GM23248 (cell line): ENCODE results near the gene FRAS1. TPM values are rescaled to one million over a fixed set of nuclear protein-coding genes. Genes with fewer than 3 reads are reported as not detected.

Experiments used
- DNase-seq: peaks from one replicate; pipeline ENCODE4 v3.0.0-alpha.2; 2015
- H2AFZ ChIP-seq: fragments of 200-600 bp; sonication (generic); 2 replicates; pipeline ENCODE4 v1.6.1; 2016; ENCODE audit warnings: antibody characterized with exemption
- H3F3A ChIP-seq: fragments of 200-600 bp; sonication (generic); 2 replicates; pipeline ENCODE4 v1.6.1; 2016; ENCODE audit warnings: mild to moderate bottlenecking, antibody characterized with exemption, mixed run types; ENCODE audit not compliant: insufficient read depth
- H3K27ac ChIP-seq: fragments of 200-600 bp; sonication (generic); 2 replicates; pipeline ENCODE4 v1.5.1; 2016; ENCODE audit warnings: mild to moderate bottlenecking
- H3K27me3 ChIP-seq: fragments of 200-600 bp; sonication (generic); replicated peaks from 2 replicates; pipeline ENCODE4 v1.6.1; 2016; ENCODE audit warnings: mild to moderate bottlenecking; ENCODE audit not compliant: insufficient read depth
- H3K36me3 ChIP-seq: fragments of 200-600 bp; sonication (generic); 2 replicates; pipeline ENCODE4 v1.6.1; 2016; ENCODE audit warnings: low read depth, mild to moderate bottlenecking
- H3K4me1 ChIP-seq: fragments of 200-600 bp; sonication (generic); 2 replicates; pipeline ENCODE4 v1.6.1; 2016; ENCODE audit warnings: mild to moderate bottlenecking; ENCODE audit not compliant: insufficient read depth
- H3K4me2 ChIP-seq: fragments of 200-600 bp; sonication (generic); one replicate; pipeline ENCODE4 v1.6.1; 2016; ENCODE audit warnings: mild to moderate bottlenecking; ENCODE audit not compliant: unreplicated experiment
- H3K4me3 ChIP-seq: fragments of 200-600 bp; sonication (generic); 2 replicates; pipeline ENCODE4 v1.5.1; 2016; ENCODE audit warnings: mild to moderate bottlenecking
- H3K79me2 ChIP-seq: fragments of 200-600 bp; sonication (generic); 2 replicates; pipeline ENCODE4 v1.6.1; 2016; ENCODE audit warnings: mild to moderate bottlenecking; ENCODE audit not compliant: insufficient read depth
- H3K9ac ChIP-seq: fragments of 200-600 bp; sonication (generic); 2 replicates; pipeline ENCODE4 v1.6.1; 2016; ENCODE audit warnings: mild to moderate bottlenecking
- H3K9me2 ChIP-seq: fragments of 200-600 bp; sonication (generic); 2 replicates; pipeline ENCODE4 v1.6.1; 2016; ENCODE audit warnings: mixed run types, mild to moderate bottlenecking, moderate library complexity; ENCODE audit not compliant: insufficient read depth
- H3K9me3 ChIP-seq: fragments of 200-600 bp; sonication (generic); one replicate; pipeline ENCODE4 v1.6.1; 2017; ENCODE audit warnings: low read depth
- H4K20me1 ChIP-seq: fragments of 200-600 bp; sonication (generic); 2 replicates; pipeline ENCODE4 v1.6.0; 2016; ENCODE audit not compliant: insufficient read depth
- EZH2 ChIP-seq: fragments of 200-600 bp; sonication (generic); IDR thresholded peaks from 2 replicates; pipeline ENCODE4 v1.6.1; 2018; ENCODE audit warnings: antibody characterized with exemption, mild to moderate bottlenecking; ENCODE audit not compliant: insufficient read depth, poor library complexity, severe bottlenecking
- EZH2phosphoT487 ChIP-seq: fragments of 200-600 bp; sonication (generic); IDR thresholded peaks from 2 replicates; pipeline ENCODE4 v1.6.1; 2018; ENCODE audit warnings: antibody characterized with exemption, moderate library complexity, mild to moderate bottlenecking, low read depth; ENCODE audit not compliant: insufficient read depth
- WGBS, 2 experiments: methylation state at CpG; one replicate each; pipeline ENCODE4 v1.1.6; 2015 to 2017; ENCODE audit warnings: low lambda C conversion rate in 2 of 2, low coverage in 1 of 2; ENCODE audit errors: missing lambda C conversion rate in 2 of 2; 5-methylcytosine and 5-hydroxymethylcytosine counted together
- in situ Hi-C: fragments of 300-500 bp; cut with MboI; formaldehyde crosslinking; loops from 2 replicates; pipeline ENCODE4 v1.15.0; 2020
- polyA plus RNA-seq: library from polyadenylated mRNA; unstranded; fragments of >200 nt; fragmentation: Nextera tagmentation; extraction: Ambion mirVana; gene quantifications from 2 replicates; pipeline ENCODE4 v1.2.1, GENCODE V29; 2016
- total RNA-seq: library from RNA; depleted of rRNA; stranded (reverse); fragments of >200 nt; shearing (Covaris generic); gene quantifications from 2 replicates; pipeline ENCODE4 v1.2.3, GENCODE V29; 2014

FRAS1 gene
- total and polyA plus RNA-seq, 2 experiments from 2014 or later = 6.5 to 19.8 TPM

DNA sequence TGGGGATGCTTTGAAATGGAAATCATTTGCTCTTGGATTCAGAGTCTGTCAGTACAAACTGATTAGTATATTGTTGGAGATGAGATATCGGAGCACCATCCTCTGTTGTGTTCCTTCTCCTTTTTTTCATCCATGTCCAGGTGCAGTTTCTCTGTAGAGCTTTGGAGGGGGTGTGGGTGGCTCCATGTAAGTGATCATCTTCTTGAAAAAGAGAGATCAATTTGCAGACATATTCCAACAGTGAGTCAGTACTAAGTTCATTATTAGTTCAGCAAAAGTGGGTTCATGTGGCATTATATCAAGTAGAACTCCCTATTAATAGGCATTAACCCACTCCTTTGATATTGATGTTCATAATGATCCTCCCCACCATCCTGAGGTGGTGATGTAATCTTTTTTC, 18.9 kb downstream of the FRAS1 start:
- Histone ChIP-seq H3K79me2 (no peaks in the 10 kb centered on the region), H3K4me3 (no peak overlapping the region), H3K9me2 (no peaks in the 10 kb centered on the region), H3K36me3 (no peaks in the 10 kb centered on the region), H3K4me1 (no peaks in the 10 kb centered on the region), H4K20me1 (no peaks in the 10 kb centered on the region), H3K27me3 (no peaks in the 10 kb centered on the region), H3K4me2 (no peak overlapping the region), H3K9ac (no peak overlapping the region), H3F3A (no peaks in the 10 kb centered on the region), H3K9me3 (no peaks in the 10 kb centered on the region), H3K27ac (no peak overlapping the region), H2AFZ (no peak overlapping the region)
- DNase-seq = no peak
- WGBS, 2 experiments = 80 to 92% methylated on average over 1 of the region's 1 CpG
- TF ChIP-seq EZH2 (no peak), EZH2phosphoT487 (no peak)
- in situ Hi-C loops = no loop called here

DNA sequence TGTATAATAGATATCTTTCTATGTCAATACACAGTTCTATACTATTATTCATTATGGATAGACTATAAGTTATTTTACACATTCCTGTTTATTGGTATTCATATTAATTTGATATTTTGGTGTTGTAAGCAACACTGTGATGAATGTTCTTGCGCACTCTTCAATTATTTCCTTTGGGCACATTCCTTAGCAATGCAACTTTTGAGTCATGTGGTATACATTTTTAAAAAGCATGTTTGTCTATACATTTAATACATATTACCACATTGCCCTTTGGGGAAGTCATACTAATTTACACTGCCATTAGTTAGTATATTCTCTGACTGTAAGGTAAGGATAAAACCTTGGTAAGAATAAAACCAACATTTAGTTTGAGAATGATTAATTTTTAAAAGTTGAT, 21.0 kb downstream of the FRAS1 start:
- H3K4me1 ChIP-seq = no peaks in the 10 kb centered on the region
- 91 to 93% methylated on average over 1 of the region's 1 CpG for WGBS, 2 experiments
- no peak for DNase-seq
- TF ChIP-seq EZH2 (no peak), EZH2phosphoT487 (no peak)
- no peaks in the 10 kb centered on the region for H4K20me1 ChIP-seq
- no peaks in the 10 kb centered on the region for H3F3A ChIP-seq
- H2AFZ ChIP-seq = no peak overlapping the region
- no peak overlapping the region for H3K9ac ChIP-seq
- no peaks in the 10 kb centered on the region for H3K36me3 ChIP-seq
- in situ Hi-C loops = no loop called here
- no peaks in the 10 kb centered on the region for H3K9me2 ChIP-seq
- H3K27ac ChIP-seq = no peak overlapping the region
- no peak overlapping the region for H3K4me3 ChIP-seq
- H3K9me3 ChIP-seq = no peaks in the 10 kb centered on the region
- no peak overlapping the region for H3K4me2 ChIP-seq
- H3K27me3 ChIP-seq = no peaks in the 10 kb centered on the region
- H3K79me2 ChIP-seq = no peaks in the 10 kb centered on the region

DNA sequence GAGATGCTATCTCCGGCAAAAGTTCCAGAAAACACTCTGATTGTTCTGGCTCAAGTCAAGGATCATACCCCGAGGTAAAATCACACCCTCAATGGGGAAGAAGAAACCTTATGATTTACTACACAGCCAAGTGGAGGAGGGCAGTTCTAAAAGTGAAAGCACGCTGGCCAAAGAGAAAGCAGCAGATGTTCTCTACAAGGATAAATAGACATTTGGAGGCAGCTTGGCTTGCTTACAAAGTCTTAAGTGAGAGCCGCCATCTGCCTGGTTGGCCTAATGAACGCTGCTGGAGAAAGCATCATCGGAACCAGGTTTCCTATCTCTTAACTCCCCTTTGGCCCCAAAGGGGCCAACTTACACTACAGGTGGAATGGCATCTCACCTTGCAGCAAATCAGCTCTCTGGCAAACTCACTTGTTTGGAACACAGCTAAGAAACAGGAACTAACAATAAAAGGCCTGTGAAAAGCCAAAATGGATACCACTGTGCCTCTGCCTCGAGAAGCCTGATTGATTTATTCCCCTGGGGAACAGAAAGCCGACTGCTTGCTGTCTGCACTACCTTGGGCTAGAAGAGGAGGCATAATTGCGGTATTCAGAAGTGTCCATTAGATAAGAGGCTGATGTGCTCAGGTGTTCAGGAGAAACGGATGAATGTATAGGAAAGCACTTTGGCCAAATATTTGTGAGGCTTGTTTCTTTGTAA, 22.8 kb downstream of the FRAS1 start:
- no peaks in the 10 kb centered on the region for H3K9me3 ChIP-seq
- H3K79me2 ChIP-seq = no peaks in the 10 kb centered on the region
- H4K20me1 ChIP-seq = no peaks in the 10 kb centered on the region
- DNase-seq = no peak
- H3K4me1 ChIP-seq = no peaks in the 10 kb centered on the region
- H3K4me3 ChIP-seq = no peak overlapping the region
- H3K36me3 ChIP-seq = no peaks in the 10 kb centered on the region
- TF ChIP-seq EZH2 (no peak), EZH2phosphoT487 (no peak)
- H2AFZ ChIP-seq = no peak overlapping the region
- 81 to 86% methylated on average over 10 of the region's 10 CpGs for WGBS, 2 experiments
- no peak overlapping the region for H3K9ac ChIP-seq
- in situ Hi-C loops = no loop called here
- no peaks in the 10 kb centered on the region for H3K9me2 ChIP-seq
- no peak overlapping the region for H3K27ac ChIP-seq
- H3K27me3 ChIP-seq = no peaks in the 10 kb centered on the region
- H3F3A ChIP-seq = no peaks in the 10 kb centered on the region
- H3K4me2 ChIP-seq = no peak overlapping the region

DNA sequence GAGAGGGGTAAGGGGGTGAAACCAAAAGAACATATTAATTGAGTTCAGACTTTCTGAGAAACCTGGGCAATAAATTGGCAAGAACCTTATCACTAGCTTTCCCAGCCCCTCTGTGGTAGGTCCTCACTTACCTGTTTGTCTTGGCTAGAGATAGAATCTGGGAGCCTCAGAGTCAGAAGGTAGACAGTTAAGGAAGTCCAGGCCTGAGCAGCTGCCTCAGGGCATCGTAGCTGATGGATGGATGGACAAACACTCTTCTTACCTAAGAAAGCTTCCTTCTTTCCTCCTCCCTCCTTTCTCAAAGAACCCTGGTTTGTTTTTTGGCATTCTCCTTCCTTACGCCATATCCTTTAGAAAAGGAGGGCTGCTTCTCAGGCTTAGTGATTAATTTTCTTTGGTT, 24.4 kb downstream of the FRAS1 start:
- WGBS, 2 experiments = 82 to 89% methylated on average over 2 of the region's 2 CpGs

DNA sequence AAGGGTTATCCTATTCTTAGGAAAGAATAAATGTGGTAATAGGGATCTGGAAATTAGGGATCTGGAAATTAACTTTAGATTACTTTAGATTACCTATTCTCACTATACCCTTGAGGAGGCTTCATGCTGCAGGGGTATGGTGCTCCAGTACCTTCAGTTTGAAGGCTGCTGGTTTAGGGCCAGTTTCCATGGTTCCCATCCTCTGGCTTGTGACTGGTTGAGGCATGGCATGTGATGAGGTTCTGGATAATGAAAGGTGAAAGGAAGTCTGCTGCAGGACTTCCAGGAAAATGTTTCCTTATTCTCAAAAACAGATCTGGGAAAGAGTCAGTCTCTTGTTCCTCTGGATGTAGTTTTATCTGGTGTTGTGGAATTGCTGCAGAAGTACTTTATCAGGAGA, 25.9 kb downstream of the FRAS1 start:
- no peak for TF ChIP-seq EZH2
- no peak for TF ChIP-seq EZH2phosphoT487
- Histone ChIP-seq H3K4me1 (no peaks in the 10 kb centered on the region), H3K9ac (no peak overlapping the region), H3K27me3 (no peaks in the 10 kb centered on the region), H3K79me2 (no peaks in the 10 kb centered on the region), H3K36me3 (no peaks in the 10 kb centered on the region), H3K4me2 (no peak overlapping the region), H2AFZ (no peak overlapping the region), H3K27ac (no peak overlapping the region), H3F3A (no peaks in the 10 kb centered on the region), H4K20me1 (no peaks in the 10 kb centered on the region), H3K9me3 (no peaks in the 10 kb centered on the region), H3K4me3 (no peak overlapping the region), H3K9me2 (peaks cover 5% of the 10 kb centered on the region; the same call in 1 of the 2 replicates)
- no peak for DNase-seq
- in situ Hi-C loops = no loop called here

More for the DNA sequence above, 24.4 kb downstream of the FRAS1 start:
- H4K20me1 ChIP-seq = no peaks in the 10 kb centered on the region
- H3K79me2 ChIP-seq = no peaks in the 10 kb centered on the region
- in situ Hi-C loops = no loop called here
- H3K27ac ChIP-seq = no peak overlapping the region
- H3K9me3 ChIP-seq = no peaks in the 10 kb centered on the region
- TF ChIP-seq EZH2phosphoT487 = no peak
- no peak for TF ChIP-seq EZH2
- H3K9ac ChIP-seq = no peak overlapping the region
- H3K9me2 ChIP-seq = peaks cover 5% of the 10 kb centered on the region; the same call in 1 of the 2 replicates
- no peaks in the 10 kb centered on the region for H3K27me3 ChIP-seq
- no peak for DNase-seq
- H3K4me3 ChIP-seq = no peak overlapping the region
- H3K4me1 ChIP-seq = no peaks in the 10 kb centered on the region
- H3F3A ChIP-seq = no peaks in the 10 kb centered on the region
- H2AFZ ChIP-seq = no peak overlapping the region
- H3K4me2 ChIP-seq = no peak overlapping the region
- no peaks in the 10 kb centered on the region for H3K36me3 ChIP-seq
